Ecto neural progenitor cell (in vitro differentiated cells): ENCODE results near the gene SULT1A3.
"Not testable (repeated sequence)": the region's sequence is repeated elsewhere in the genome, so short reads cannot be mapped to it uniquely, and the experiment has no call there.

ENCODE experiments used
- DNase-seq: peaks from one replicate; pipeline ENCODE4 v3.0.0-alpha.2; 2018; ENCODE audit warnings: low spot score

Gene SULT1A3

GRCh38 chr16:30199049-30199448 is at the start of gene SULT1A3:
Gene SULT1A3, plus strand, starts transcription at chr16:30199255. Its CDS starts 1,474 bp downstream, at chr16:30200729.
- DNase-seq, result not testable (repeated sequence)

GRCh38 chr16:30151091-30151490 is 48.0 kb upstream of the SULT1A3 start:
- no peak for DNase-seq

GRCh38 chr16:30152517-30152916 is 46.5 kb upstream of the SULT1A3 start:
- DNase-seq, result no peak

GRCh38 chr16:30155188-30155587 is 43.9 kb upstream of the SULT1A3 start:
- no peak for DNase-seq

GRCh38 chr16:30157214-30157613 is 41.8 kb upstream of the SULT1A3 start:
- DNase-seq, result no peak

- no peak for DNase-seq
These were observed 35.5 kb upstream of the SULT1A3 start for GRCh38 chr16:30163538-30163937.

GRCh38 chr16:30166202-30166902 is 32.7 kb upstream of the SULT1A3 start:
- DNase-seq, result no peak

GRCh38 chr16:30168746-30169145 is 30.3 kb upstream of the SULT1A3 start:
- DNase-seq, result not testable (repeated sequence)

- DNase-seq, result not testable (repeated sequence)
These were observed 29.6 kb upstream of the SULT1A3 start for GRCh38 chr16:30169416-30169815.

GRCh38 chr16:30170145-30170544 is 28.9 kb upstream of the SULT1A3 start:
- DNase-seq, result not testable (repeated sequence)

GRCh38 chr16:30173054-30173453 is 26.0 kb upstream of the SULT1A3 start:
- no peak for DNase-seq

GRCh38 chr16:30176876-30177275 is 22.2 kb upstream of the SULT1A3 start:
- not testable (repeated sequence) for DNase-seq

- DNase-seq, result no peak
These were observed 19.9 kb upstream of the SULT1A3 start for GRCh38 chr16:30179195-30179594.

GRCh38 chr16:30179931-30180330 is 19.1 kb upstream of the SULT1A3 start:
- no peak for DNase-seq

- DNase-seq, result no peak
These were observed 18.3 kb upstream of the SULT1A3 start for GRCh38 chr16:30180741-30181140.

GRCh38 chr16:30183233-30184095 is 15.6 kb upstream of the SULT1A3 start, which contains the start of gene CORO1A:
Gene CORO1A, plus strand, starts transcription at chr16:30183602. Its CDS starts 1,608 bp downstream, at chr16:30185210.
- DNase-seq, result peak; percentile 90

- peak; percentile 46 for DNase-seq
These were observed 14.8 kb upstream of the SULT1A3 start for GRCh38 chr16:30184096-30184890.

GRCh38 chr16:30184891-30185682 is 14.0 kb upstream of the SULT1A3 start:
- no peak for DNase-seq

GRCh38 chr16:30185683-30186421 is 13.2 kb upstream of the SULT1A3 start:
- DNase-seq, result no peak

GRCh38 chr16:30186444-30186781 is 12.6 kb upstream of the SULT1A3 start:
- peak; percentile 48 for DNase-seq
